ENCODE results near the gene NCBP2L. TPM values are rescaled to one million over a fixed set of nuclear protein-coding genes. Genes with fewer than 3 reads are reported as not detected.
"Not testable (repeated sequence)": the region's sequence is repeated elsewhere in the genome, so short reads cannot be mapped to it uniquely, and the experiment has no call there.

The NCBP2L gene
- total and polyA plus RNA-seq, 3 donors from 2014 or later, result 4.5 TPM; not detected in 2

DNA sequence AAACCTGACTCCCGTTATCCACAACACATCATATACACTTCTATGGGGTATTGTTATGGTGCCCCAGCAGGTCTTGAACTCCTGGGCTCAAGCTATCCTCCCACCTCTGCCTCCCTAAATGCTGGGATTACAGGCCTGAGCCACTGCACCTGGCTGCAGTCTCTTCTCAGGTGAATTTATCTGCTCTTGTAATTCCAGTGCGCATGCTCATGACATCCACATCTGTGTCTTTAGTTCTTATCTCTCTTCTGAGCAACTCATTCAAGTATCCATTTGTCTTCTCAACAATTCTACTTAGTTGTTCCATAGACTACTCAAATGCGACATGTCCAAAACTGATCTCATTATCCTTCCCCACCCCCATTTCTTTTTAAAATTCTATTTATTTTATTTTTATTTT lies 27.6 kb downstream of the NCBP2L start:
- TF ChIP-seq, protein P1, sequence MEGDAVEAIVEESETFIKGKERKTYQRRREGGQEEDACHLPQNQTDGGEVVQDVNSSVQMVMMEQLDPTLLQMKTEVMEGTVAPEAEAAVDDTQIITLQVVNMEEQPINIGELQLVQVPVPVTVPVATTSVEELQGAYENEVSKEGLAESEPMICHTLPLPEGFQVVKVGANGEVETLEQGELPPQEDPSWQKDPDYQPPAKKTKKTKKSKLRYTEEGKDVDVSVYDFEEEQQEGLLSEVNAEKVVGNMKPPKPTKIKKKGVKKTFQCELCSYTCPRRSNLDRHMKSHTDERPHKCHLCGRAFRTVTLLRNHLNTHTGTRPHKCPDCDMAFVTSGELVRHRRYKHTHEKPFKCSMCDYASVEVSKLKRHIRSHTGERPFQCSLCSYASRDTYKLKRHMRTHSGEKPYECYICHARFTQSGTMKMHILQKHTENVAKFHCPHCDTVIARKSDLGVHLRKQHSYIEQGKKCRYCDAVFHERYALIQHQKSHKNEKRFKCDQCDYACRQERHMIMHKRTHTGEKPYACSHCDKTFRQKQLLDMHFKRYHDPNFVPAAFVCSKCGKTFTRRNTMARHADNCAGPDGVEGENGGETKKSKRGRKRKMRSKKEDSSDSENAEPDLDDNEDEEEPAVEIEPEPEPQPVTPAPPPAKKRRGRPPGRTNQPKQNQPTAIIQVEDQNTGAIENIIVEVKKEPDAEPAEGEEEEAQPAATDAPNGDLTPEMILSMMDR (IDR thresholded peaks at IDR 0.05), result no peak
- no peak for TF ChIP-seq POLR2A (IDR thresholded peaks at IDR 0.05)
- H3K9me3 ChIP-seq, result no peaks in the 10 kb centered on the region
- 81 to 97% methylated on average over 3 of the region's 3 CpGs for WGBS, 2 donors

DNA sequence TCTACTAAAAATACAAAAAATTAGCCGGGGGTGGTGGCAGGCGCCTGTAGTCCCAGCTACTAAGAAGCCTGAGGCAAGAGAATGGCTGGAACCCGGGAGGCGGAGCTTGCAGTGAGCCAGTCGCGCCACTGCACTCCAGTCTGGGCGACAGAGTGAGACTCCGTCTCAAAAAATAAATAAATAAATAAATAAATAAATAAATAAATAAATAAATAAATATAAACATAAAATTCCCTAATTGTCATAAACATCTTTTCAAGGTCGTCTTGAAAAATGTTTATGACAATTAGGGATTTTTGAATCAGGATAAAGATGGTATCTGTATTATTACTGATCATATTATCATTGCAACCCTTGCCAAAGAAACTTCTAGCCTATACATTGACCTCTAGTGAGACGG lies 32.5 kb downstream of the NCBP2L start:
- H3K4me3 ChIP-seq; H3K4me1 ChIP-seq; H3K27me3 ChIP-seq; H3K36me3 ChIP-seq (ENCODE audit: low read depth, missing control alignments); intact Hi-C loops (cut with DNase I; ENCODE audit: low total_unique reads); H3K9me3 ChIP-seq; H3K27ac ChIP-seq; DNase-seq: not testable (repeated sequence)
- 63 to 75% methylated on average over 9 to 10 of the region's 10 CpGs for whole genome bisulfite sequencing, 2 donors

More for the DNA sequence above, 27.6 kb downstream of the NCBP2L start:
- Histone ChIP-seq H3K4me3 (no peak overlapping the region), H3K27ac (no peak overlapping the region), H3K36me3 (ENCODE audit: low read depth, missing control alignments) (no peaks in the 10 kb centered on the region), H3K27me3 (no peaks in the 10 kb centered on the region), H3K4me1 (no peaks in the 10 kb centered on the region)
- no peak for DNase-seq
- intact Hi-C loops (cut with DNase I; ENCODE audit: low total_unique reads), result no loop called here

DNA sequence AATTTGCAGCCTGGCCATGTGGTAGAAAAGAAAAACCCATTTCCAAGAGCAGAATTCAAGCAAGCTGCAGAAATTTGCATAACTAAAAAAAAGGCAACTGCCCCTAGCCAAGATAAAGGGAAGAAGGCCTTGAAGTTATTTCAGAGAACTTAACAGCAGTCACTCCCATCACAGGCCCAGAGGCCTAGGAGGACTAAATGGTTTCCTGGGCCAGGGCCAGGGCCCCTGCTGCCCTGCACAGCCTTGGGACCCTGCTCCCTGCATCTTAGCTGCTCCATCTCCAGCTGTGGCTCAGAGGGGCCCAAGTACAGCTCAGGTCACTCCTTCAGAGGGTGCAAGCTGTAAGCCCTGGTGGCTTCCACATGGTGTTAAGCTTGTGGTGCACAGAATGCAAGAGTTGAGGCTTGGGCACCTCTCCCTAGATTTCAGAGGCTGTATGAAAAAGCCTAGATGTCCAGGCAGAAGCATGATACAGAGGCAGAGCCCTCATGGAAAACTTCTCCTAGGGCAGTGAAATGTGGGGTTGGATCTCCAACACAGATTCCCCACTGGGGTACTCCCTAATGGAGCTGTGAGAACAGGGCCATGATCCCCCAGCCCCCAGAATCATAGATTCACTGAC lies 41.5 kb downstream of the NCBP2L start:
- Histone ChIP-seq H3K27me3 (no peaks in the 10 kb centered on the region), H3K36me3 (ENCODE audit: low read depth, missing control alignments) (no peaks in the 10 kb centered on the region), H3K27ac (no peak overlapping the region), H3K9me3 (no peaks in the 10 kb centered on the region), H3K4me3 (no peak overlapping the region), H3K4me1 (no peaks in the 10 kb centered on the region)
- DNase-seq, result no peak
- TF ChIP-seq, protein P1 (IDR thresholded peaks at IDR 0.05), result no peak
- TF ChIP-seq POLR2A (IDR thresholded peaks at IDR 0.05), result no peak
- intact Hi-C loops (cut with DNase I; ENCODE audit: low total_unique reads), result no loop called here

DNA sequence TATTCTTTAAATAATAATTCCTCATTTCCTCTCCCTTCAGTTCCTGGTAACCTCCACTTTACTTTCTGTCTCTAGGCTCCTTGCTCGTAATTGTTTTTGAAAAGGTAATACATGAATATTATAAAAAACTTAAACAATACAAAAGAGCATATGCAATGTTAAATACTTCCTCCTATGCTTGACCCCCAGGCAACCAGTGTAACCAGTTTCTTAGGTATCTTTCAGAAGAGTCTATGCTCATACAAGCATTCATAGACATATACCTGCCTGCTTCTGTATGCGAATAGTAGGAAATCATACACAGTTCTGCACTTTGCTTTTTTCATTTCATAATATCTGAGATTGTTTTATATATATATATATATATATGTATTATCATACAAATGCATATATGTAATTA lies 45.5 kb downstream of the NCBP2L start:
- no peaks in the 10 kb centered on the region for H3K27me3 ChIP-seq
- intact Hi-C loops (cut with DNase I; ENCODE audit: low total_unique reads), result no loop called here
- no peaks in the 10 kb centered on the region for H3K4me1 ChIP-seq
- WGBS, 2 donors, result 97% methylated on average over 2 of the region's 2 CpGs
- H3K36me3 ChIP-seq (ENCODE audit: low read depth, missing control alignments), result no peaks in the 10 kb centered on the region
- no peak overlapping the region for H3K27ac ChIP-seq
- no peak overlapping the region for H3K4me3 ChIP-seq
- H3K9me3 ChIP-seq, result no peaks in the 10 kb centered on the region
- DNase-seq, result no peak
- TF ChIP-seq POLR2A (IDR thresholded peaks at IDR 0.05), result no peak
- TF ChIP-seq, protein P1 (IDR thresholded peaks at IDR 0.05), result no peak

DNA sequence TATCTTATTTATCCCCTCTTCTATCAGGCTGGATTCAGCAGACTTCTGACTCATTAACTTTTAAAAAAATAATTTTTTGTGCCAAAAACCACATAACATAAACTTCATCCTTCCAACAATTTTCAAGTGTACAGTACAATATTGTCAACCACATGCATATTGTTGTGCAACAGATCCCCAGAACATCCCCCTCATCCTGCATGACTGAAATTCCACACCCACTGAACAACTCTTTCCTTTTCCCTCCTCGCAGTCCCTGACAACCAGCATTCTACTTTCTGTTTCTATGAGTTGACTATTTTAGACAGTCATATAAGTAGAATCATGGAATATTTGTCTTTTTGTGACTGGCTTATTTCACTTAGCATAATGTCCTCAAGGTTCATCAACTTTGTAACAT lies 45.9 kb downstream of the NCBP2L start:
- no peak overlapping the region for H3K27ac ChIP-seq
- no peak overlapping the region for H3K4me3 ChIP-seq
- no peaks in the 10 kb centered on the region for H3K36me3 ChIP-seq (ENCODE audit: low read depth, missing control alignments)
- H3K27me3 ChIP-seq, result no peaks in the 10 kb centered on the region
- H3K4me1 ChIP-seq, result no peaks in the 10 kb centered on the region
- no peak for DNase-seq
- H3K9me3 ChIP-seq, result no peaks in the 10 kb centered on the region
- WGBS, 2 donors, result 37 to 64% methylated on average over 1 of the region's 1 CpG
- TF ChIP-seq, protein P1 (IDR thresholded peaks at IDR 0.05), result no peak
- no peak for TF ChIP-seq POLR2A (IDR thresholded peaks at IDR 0.05)
- intact Hi-C loops (cut with DNase I; ENCODE audit: low total_unique reads), result no loop called here

Measured in testis (tissue), 3 donors.